Body of pancreas (tissue), 4 donors: ENCODE results near the gene LRRC4. TPM values are rescaled to one million over a fixed set of nuclear protein-coding genes. Genes with fewer than 3 reads are reported as not detected.

Experiments used
- ATAC-seq: fragments of 150-250 bp; one replicate; pipeline ENCODE4 v1.9.1; 2016
- DNase-seq, 4 donors: peaks; one replicate each; pipeline ENCODE4 v3.0.0-alpha.2; 2019
- H3K27ac ChIP-seq, 4 donors: fragments of 200-600 bp; sonication (generic); 1 replicate in 3 of 4; 2 replicates in 1 of 4; pipeline versions ENCODE4 v1.5.1 to v1.6.1; 2016 to 2019; ENCODE audit warnings: mild to moderate bottlenecking in 1 of 4, mixed read lengths in 1 of 4, moderate library complexity in 1 of 4
- H3K27me3 ChIP-seq, 2 donors: fragments of 200-600 bp; sonication (generic); one replicate each; pipeline ENCODE4 v1.6.0; 2016; ENCODE audit warnings: mild to moderate bottlenecking in 1 of 2
- H3K36me3 ChIP-seq, 2 donors: fragments of 200-600 bp; sonication (generic); replicated peaks in 1 of 2; 2 replicates each; pipeline ENCODE4 v1.5.1; 2016; ENCODE audit warnings: low read depth in 2 of 2; ENCODE audit not compliant: insufficient read depth in 1 of 2
- H3K4me1 ChIP-seq: fragments of 200-600 bp; sonication (generic); one replicate; pipeline ENCODE4 v1.6.0; 2016
- H3K4me3 ChIP-seq, 2 donors: fragments of 200-600 bp; sonication (generic); 1 replicate in 1 of 2; 2 replicates in 1 of 2; pipeline ENCODE4 v1.5.1; 2016 to 2019
- H3K9me3 ChIP-seq, 3 donors: fragments of 200-600 bp; sonication (generic); 1 replicate in 2 of 3; 2 replicates in 1 of 3; pipeline ENCODE4 v1.5.1; 2016
- POLR2A ChIP-seq, 3 donors: fragments of 450-650 bp; IDR thresholded peaks; one replicate each; pipeline ENCODE4 v1.6.1; 2016; ENCODE audit warnings: antibody characterized with exemption in 3 of 3, mild to moderate bottlenecking in 2 of 3
- WGBS, 2 donors: methylation state at CpG; one replicate each; pipeline ENCODE4 v1.1.5; 2017; 5-methylcytosine and 5-hydroxymethylcytosine counted together
- intact Hi-C: fragments of 100-400 bp; cut with DNase I; formaldehyde crosslinking; loops from one replicate; pipeline ENCODE4 v1.15.1; 2023
- total RNA-seq, 2 donors: library from RNA; depleted of rRNA; stranded (reverse); fragments of >200 nt; gene quantifications; one replicate each; pipeline ENCODE4 v1.1.0, GENCODE V29; 2016
- TF ChIP-seq, protein P1 (sequence below), 7 experiments: fragments of 450-650 bp in 4 of 7; fragments of 200-600 bp in 3 of 7; sonication (generic) in 3 of 7; IDR thresholded peaks; one replicate each; pipeline ENCODE4 v1.5.1; 2016 to 2019; ENCODE audit warnings: antibody characterized with exemption in 7 of 7

Gene LRRC4
- total RNA-seq, 2 donors from 2014 or later, result under 0.01 to 0.33 TPM

DNA sequence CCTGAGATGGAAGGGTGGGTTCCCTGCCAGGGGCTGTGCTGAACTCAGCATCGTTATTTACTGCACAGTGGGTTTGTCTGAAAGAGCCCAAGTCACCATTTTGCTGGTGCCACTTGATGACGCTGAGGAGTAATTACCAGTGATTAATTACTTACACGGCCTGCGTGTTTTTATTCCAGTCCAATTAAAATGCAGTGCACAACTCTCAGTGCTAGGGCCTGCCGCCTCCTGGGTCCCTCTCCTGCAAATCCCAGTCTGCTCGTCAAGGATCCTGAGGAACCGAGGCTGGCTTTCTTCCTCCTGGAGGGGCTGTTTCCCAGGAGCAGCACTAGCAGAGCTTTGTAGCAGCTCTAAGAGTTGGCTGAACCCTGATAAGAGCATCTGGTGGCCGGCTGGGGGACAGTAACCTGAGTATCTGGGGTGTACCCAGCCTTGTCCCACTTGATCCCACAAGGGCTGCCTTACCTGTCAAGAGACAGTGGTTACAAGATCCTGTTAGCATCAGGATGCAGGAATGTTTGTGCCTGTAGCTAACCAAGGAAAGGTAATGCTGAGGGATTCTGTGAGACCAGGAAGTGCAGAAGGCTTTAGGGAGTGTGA lies 45.1 kb upstream of the LRRC4 start:
- no peak overlapping the region for H3K4me3 ChIP-seq
- TF ChIP-seq, protein P1, sequence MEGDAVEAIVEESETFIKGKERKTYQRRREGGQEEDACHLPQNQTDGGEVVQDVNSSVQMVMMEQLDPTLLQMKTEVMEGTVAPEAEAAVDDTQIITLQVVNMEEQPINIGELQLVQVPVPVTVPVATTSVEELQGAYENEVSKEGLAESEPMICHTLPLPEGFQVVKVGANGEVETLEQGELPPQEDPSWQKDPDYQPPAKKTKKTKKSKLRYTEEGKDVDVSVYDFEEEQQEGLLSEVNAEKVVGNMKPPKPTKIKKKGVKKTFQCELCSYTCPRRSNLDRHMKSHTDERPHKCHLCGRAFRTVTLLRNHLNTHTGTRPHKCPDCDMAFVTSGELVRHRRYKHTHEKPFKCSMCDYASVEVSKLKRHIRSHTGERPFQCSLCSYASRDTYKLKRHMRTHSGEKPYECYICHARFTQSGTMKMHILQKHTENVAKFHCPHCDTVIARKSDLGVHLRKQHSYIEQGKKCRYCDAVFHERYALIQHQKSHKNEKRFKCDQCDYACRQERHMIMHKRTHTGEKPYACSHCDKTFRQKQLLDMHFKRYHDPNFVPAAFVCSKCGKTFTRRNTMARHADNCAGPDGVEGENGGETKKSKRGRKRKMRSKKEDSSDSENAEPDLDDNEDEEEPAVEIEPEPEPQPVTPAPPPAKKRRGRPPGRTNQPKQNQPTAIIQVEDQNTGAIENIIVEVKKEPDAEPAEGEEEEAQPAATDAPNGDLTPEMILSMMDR (IDR thresholded peaks at IDR 0.05), result no peak
- no peak for TF ChIP-seq POLR2A (IDR thresholded peaks at IDR 0.05)
- H3K9me3 ChIP-seq, result no peaks in the 10 kb centered on the region
- no peaks in the 10 kb centered on the region for H3K27me3 ChIP-seq
- no peak for DNase-seq
- ATAC-seq, result no peak
- H3K27ac ChIP-seq, result no peak overlapping the region
- intact Hi-C loops, result no loop called here
- 84 to 87% methylated on average over 8 of the region's 8 CpGs for WGBS, 2 donors
- H3K36me3 ChIP-seq, result peaks cover 2 to 20% of the 10 kb centered on the region in 2 donors
- peaks cover 14% of the 10 kb centered on the region for H3K4me1 ChIP-seq

DNA sequence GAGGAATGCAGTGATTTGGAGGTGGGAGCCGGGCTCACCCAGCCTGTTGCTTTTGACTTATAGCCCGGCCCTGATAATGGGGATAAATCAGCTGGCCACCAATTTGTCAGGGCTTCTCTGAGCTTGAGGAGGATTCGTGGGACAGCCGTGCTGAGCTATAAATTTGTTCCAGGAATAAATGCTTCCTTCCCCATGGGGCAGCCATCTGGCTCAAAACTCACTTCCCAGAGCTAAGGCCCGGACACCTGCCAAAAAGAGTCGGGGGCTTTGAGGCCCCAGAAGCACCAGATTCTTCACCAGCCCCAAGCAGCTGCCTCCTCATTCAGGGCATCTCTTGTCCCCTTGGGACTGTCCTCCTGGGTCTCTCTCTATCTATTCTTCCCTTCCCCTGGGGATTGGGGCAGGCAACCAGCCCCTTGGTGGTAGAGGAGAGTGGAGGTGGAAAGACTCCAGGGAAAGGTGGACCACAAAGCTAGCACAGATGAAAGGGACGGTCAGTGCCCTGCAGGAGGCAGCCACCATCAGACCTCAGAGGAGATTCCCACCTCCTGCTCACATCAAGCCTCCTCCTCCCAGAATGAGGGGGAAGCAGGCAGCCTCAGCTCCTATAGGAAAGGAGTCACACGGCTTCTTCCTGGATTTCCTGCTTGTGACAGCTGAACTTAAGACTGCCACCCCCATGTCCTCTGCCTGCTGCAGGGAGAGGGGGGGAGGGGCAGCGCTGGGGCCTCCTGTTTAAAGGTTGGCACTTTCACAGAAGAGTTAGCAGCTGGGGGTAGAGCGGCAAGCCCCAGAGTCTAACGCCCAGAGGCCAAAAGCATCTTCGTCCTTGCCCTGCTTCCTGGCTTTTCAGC lies 44.2 kb upstream of the LRRC4 start:
- intact Hi-C loops, result no loop called here
- TF ChIP-seq, protein P1 (IDR thresholded peaks at IDR 0.05), result no peak
- no peak for TF ChIP-seq POLR2A (IDR thresholded peaks at IDR 0.05)
- 80 to 92% methylated on average over 11 of the region's 12 CpGs for WGBS, 2 donors
- H3K36me3 ChIP-seq, result peaks cover 0 to 18% of the 10 kb centered on the region in 2 donors
- no peaks in the 10 kb centered on the region for H3K27me3 ChIP-seq
- DNase-seq (no peak), ATAC-seq (no peak)
- peaks cover 14% of the 10 kb centered on the region for H3K4me1 ChIP-seq
- no peak overlapping the region for H3K27ac ChIP-seq
- H3K9me3 ChIP-seq, result no peaks in the 10 kb centered on the region
- no peak overlapping the region for H3K4me3 ChIP-seq

DNA sequence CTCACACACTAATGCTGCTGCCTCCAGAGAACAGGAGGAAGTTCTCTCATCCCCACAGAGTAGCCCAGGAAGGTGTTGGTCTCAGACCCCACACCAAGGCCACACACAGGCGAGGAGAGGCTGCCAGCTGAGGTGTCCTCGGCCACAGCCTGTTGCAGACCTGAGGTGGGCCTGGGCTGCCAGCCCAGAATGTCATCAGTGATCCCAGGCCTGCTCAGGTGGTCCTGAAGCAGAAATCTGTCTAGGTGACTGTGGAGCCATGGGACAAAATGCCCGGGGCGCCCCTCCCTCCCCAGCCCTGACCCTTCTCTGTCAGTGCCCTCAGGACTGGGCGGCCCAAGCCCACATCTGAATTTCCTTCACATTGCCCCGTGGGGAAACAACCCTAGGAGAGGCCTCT lies 43.5 kb upstream of the LRRC4 start:
- H3K27ac ChIP-seq, result no peak overlapping the region
- no peak overlapping the region for H3K4me3 ChIP-seq
- WGBS, 2 donors, result 78 to 89% methylated on average over 6 of the region's 6 CpGs
- DNase-seq (no peak), ATAC-seq (no peak)
- no peaks in the 10 kb centered on the region for H3K27me3 ChIP-seq
- H3K4me1 ChIP-seq, result peaks cover 14% of the 10 kb centered on the region
- peaks cover 0 to 18% of the 10 kb centered on the region in 2 donors for H3K36me3 ChIP-seq
- TF ChIP-seq POLR2A (IDR thresholded peaks at IDR 0.05), result no peak
- TF ChIP-seq, protein P1 (IDR thresholded peaks at IDR 0.05), result no peak
- no peaks in the 10 kb centered on the region for H3K9me3 ChIP-seq
- intact Hi-C loops, result no loop called here

DNA sequence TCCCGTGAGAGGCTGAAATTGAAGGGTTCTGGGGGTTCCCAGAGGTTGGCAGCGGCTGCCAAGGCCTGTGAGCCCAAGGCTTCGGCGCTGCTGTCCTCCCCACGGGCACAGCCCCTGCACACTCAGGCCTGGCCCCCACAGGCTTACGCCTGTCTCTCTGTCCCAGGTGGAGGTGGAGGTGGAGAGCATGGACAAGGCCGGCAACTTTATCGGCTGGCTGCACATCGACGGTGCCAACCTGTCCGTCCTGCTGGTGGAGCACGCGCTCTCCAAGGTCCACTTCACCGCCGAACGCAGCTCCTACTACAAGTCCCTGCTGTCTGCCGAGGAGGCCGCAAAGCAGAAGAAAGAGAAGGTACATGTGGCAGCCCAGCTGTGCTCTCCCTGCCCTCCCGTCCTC lies 43.1 kb upstream of the LRRC4 start:
- Histone ChIP-seq H3K9me3 (no peaks in the 10 kb centered on the region), H3K27me3 (no peaks in the 10 kb centered on the region), H3K4me3 (no peak overlapping the region), H3K4me1 (peaks cover 14% of the 10 kb centered on the region), H3K36me3 (peaks cover 0 to 18% of the 10 kb centered on the region in 2 donors), H3K27ac (no peak overlapping the region)
- intact Hi-C loops, result no loop called here
- DNase-seq, result no peak
- TF ChIP-seq POLR2A (IDR thresholded peaks at IDR 0.05), result no peak
- TF ChIP-seq, protein P1 (IDR thresholded peaks at IDR 0.05), result no peak
- 86 to 94% methylated on average over 9 to 19 of the region's 19 CpGs for WGBS, 2 donors
- ATAC-seq, result no peak
